Esophagus muscularis mucosa (tissue), 4 donors: ENCODE measurements around the gene PEX26. TPM values are rescaled to one million over a fixed set of nuclear protein-coding genes. Genes with fewer than 3 reads are reported as not detected.

ENCODE experiments used
- DNase-seq: peaks from one replicate; pipeline ENCODE4 v3.0.0-alpha.2; 2017; ENCODE audit errors: extremely low spot score
- H3K27ac ChIP-seq, 4 donors: fragments of 200-600 bp; sonication (generic); replicated peaks in 1 of 4; 1 replicate in 3 of 4; 2 replicates in 1 of 4; pipeline ENCODE4 v1.5.1; 2016 to 2019; ENCODE audit warnings: mild to moderate bottlenecking in 1 of 4
- H3K27me3 ChIP-seq, 4 donors: fragments of 200-600 bp; sonication (generic); one replicate each; pipeline versions ENCODE4 v1.5.1 to v1.6.0; 2016 to 2019
- H3K36me3 ChIP-seq, 4 donors: fragments of 200-600 bp; sonication (generic); one replicate each; pipeline ENCODE4 v1.5.1; 2016 to 2019
- H3K4me1 ChIP-seq, 4 donors: fragments of 200-600 bp; sonication (generic); one replicate each; pipeline ENCODE4 v1.5.1; 2016 to 2019
- H3K4me3 ChIP-seq, 4 donors: fragments of 200-600 bp; sonication (generic); 1 replicate in 2 of 4; 2 replicates in 2 of 4; pipeline ENCODE4 v1.5.1; 2016 to 2019; ENCODE audit warnings: mild to moderate bottlenecking in 4 of 4, moderate library complexity in 1 of 4
- H3K9me3 ChIP-seq, 4 donors: fragments of 200-600 bp; sonication (generic); 1 replicate in 3 of 4; 2 replicates in 1 of 4; pipeline ENCODE4 v1.5.1; 2016 to 2019
- CTCF ChIP-seq, 3 experiments: fragments of 200-600 bp in 2 of 3; fragments of 450-650 bp in 1 of 3; sonication (generic) in 2 of 3; IDR thresholded peaks; one replicate each; pipeline ENCODE4 v1.5.1; 2017 to 2019; ENCODE audit warnings: antibody characterized with exemption in 3 of 3, mild to moderate bottlenecking in 2 of 3, moderate library complexity in 1 of 3
- EP300 ChIP-seq: sonication (generic); formaldehyde crosslinking; IDR thresholded peaks from one replicate; pipeline ENCODE4 v1.6.1; 2017; ENCODE audit warnings: antibody characterized with exemption
- POLR2A ChIP-seq: fragments of 450-650 bp; IDR thresholded peaks from one replicate; pipeline ENCODE4 v1.6.1; 2017; ENCODE audit warnings: antibody characterized with exemption, moderate library complexity, mild to moderate bottlenecking, low read depth
- POLR2AphosphoS5 ChIP-seq, 2 donors: sonication (generic); formaldehyde crosslinking; IDR thresholded peaks; one replicate each; pipeline ENCODE4 v1.6.1; 2017; ENCODE audit warnings: antibody characterized with exemption in 2 of 2
- WGBS: methylation state at CpG from one replicate; pipeline ENCODE4 v1.1.5; 2018; 5-methylcytosine and 5-hydroxymethylcytosine counted together
- intact Hi-C: fragments of 100-400 bp; cut with DNase I; formaldehyde crosslinking; loops from one replicate; pipeline ENCODE4 v1.15.1; 2023
- total RNA-seq, 4 donors: library from RNA; depleted of rRNA; stranded (reverse); fragments of >200 nt; gene quantifications; one replicate each; pipeline versions ENCODE4 v1.1.0 to v1.2.1, GENCODE V29; 2016

Gene PEX26
- total RNA-seq, 4 donors from 2014 or later = 19.7 to 54.2 (median 33.6) TPM

DNA sequence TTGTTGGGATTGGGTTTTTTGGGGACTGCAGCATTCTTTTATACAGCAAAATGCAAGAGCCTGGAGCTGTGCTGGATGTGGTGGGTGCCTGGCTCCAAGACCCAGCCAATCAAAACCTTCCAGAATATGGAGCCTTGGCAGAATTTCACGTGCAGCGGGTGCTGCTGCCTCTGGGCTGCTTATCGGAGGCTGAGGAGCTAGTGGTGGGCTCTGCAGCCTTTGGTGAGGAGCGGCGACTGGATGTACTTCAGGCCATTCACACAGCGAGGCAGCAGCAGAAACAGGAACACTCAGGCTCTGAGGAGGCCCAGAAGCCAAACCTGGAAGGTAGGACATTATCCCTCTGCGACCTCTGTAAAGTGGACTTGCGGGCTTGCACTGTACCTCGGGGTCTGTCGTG lies 5.6 kb downstream of the PEX26 start:
- intact Hi-C loops = no loop called here
- peaks cover 10 to 18% (median 15%) of the 10 kb centered on the region in 4 donors for H3K4me1 ChIP-seq
- H3K27ac ChIP-seq = no peak overlapping the region
- 92% methylated on average over 10 of the region's 10 CpGs for WGBS
- peaks cover 46 to 92% (median 84%) of the 10 kb centered on the region in 4 donors for H3K36me3 ChIP-seq
- H3K4me3 ChIP-seq = no peak overlapping the region
- DNase-seq = no peak
- no peaks in the 10 kb centered on the region for H3K27me3 ChIP-seq
- no peak for TF ChIP-seq POLR2AphosphoS5 (IDR thresholded peaks at IDR 0.05)
- TF ChIP-seq CTCF (IDR thresholded peaks at IDR 0.05) = no peak
- no peak for TF ChIP-seq EP300
- no peak for TF ChIP-seq POLR2A
- H3K9me3 ChIP-seq = no peaks in the 10 kb centered on the region

DNA sequence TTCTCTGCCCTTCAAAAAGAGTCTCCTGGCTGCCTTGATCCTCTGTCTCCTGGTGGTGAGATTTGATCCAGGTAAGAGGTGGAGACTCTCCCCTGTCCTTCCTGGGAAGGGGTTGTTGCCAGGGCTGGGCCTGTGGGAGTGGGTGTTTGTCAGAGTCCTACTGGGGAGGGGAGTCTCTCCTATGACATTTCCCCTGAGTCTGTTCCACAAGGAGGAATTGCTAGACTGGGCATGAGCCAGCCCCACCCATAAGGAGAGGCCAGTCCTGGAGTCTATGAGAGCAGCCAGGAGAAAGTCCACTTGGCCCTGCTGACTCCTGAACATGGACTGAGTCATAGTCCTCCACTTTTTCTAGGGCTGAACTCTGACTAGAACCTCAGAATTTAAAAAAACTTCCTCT lies 7.4 kb downstream of the PEX26 start:
- Histone ChIP-seq H3K27ac (no peak overlapping the region), H3K36me3 (peaks cover 50 to 100% (median 89%) of the 10 kb centered on the region in 4 donors), H3K4me1 (peaks cover 0 to 6% (median 4%) of the 10 kb centered on the region in 4 donors), H3K4me3 (no peak overlapping the region), H3K27me3 (no peaks in the 10 kb centered on the region), H3K9me3 (no peaks in the 10 kb centered on the region)
- DNase-seq = no peak
- no peak for TF ChIP-seq POLR2A
- TF ChIP-seq CTCF (IDR thresholded peaks at IDR 0.05) = no peak
- no peak for TF ChIP-seq EP300
- no peak for TF ChIP-seq POLR2AphosphoS5 (IDR thresholded peaks at IDR 0.05)
- intact Hi-C loops = no loop called here

DNA sequence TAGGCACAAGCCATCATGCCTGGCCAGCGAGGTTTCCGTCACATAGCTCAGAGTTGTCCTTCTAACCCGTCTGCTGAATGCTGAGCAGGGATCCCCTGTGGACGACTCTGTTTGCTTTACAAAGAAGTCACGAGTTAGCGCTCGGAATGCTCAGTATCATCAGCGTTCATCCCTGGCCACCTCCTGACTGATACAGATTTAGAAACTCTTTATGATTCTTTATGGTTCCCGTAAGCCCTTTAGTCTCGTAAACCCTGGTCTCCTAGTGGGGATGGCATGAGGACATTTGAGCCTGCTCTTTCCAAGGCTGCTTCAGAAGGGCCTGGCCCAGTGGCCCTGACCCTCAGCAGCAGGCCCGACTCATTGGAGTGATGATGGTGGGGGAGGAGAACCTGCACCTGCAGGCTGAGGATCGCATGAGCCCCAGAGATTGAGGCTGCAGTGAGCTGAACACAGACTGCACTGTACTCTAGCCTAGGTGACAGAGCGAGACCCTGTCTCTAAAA lies 9.6 kb downstream of the PEX26 start:
- WGBS = 71% methylated on average over 13 of the region's 13 CpGs
- TF ChIP-seq CTCF (IDR thresholded peaks at IDR 0.05) (no peak), EP300 (no peak), POLR2A (no peak), POLR2AphosphoS5 (IDR thresholded peaks at IDR 0.05) (no peak)
- DNase-seq = no peak
- peaks cover 44 to 88% (median 74%) of the 10 kb centered on the region in 4 donors for H3K36me3 ChIP-seq
- H3K4me3 ChIP-seq = no peak overlapping the region
- peaks cover 15 to 18% (median 16%) of the 10 kb centered on the region in 4 donors for H3K4me1 ChIP-seq
- no peak overlapping the region for H3K27ac ChIP-seq
- no peaks in the 10 kb centered on the region for H3K9me3 ChIP-seq
- H3K27me3 ChIP-seq = no peaks in the 10 kb centered on the region
- intact Hi-C loops = no loop called here

DNA sequence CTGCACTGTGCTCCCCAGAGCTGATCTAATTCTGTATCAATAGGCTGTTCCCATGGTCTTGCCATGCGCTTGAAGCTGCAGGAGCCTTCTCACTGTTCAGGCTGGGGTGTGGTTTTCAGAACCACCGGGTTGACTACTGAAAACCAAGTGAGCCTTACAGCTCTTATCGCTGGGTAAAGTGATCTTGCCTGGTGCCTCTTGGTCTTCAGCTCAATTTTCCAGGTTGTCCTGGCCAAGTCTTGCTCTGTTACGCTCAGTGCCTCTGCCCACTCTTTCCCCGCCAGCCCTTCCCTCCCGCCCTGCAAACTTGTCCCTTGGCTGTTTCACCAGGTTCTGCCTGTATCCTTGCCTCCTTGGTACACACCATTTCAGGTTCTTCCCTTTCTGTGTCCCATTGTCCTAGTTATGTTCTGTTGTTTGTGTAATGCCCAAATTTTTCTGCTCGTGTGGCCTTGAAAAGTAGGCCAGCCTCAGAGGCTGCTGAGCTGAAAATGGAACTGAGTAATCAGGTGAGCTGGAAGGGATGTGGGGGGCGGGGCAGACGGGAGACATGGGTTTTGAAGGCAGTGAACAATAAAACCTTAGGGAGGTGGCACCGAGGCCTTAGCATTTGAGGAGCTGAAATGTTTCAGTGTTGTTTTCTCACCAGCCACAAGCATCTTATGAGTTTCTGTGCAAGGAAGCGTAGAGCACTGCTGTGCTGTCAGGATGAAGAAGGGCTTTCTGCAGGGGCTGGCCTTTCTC lies 11.2 kb downstream of the PEX26 start:
- intact Hi-C loops = no loop called here

More for the DNA sequence above, 11.2 kb downstream of the PEX26 start:
- DNase-seq = no peak
- Histone ChIP-seq H3K4me3 (no peak overlapping the region), H3K27me3 (no peaks in the 10 kb centered on the region), H3K4me1 (peaks cover 22 to 34% (median 28%) of the 10 kb centered on the region in 4 donors), H3K36me3 (peaks cover 34 to 72% (median 61%) of the 10 kb centered on the region in 4 donors), H3K9me3 (no peaks in the 10 kb centered on the region), H3K27ac (peak overlapping the region in 1 of 4 donors; percentile 34)
- TF ChIP-seq CTCF (IDR thresholded peaks at IDR 0.05) (no peak), POLR2A (no peak), POLR2AphosphoS5 (IDR thresholded peaks at IDR 0.05) (no peak), EP300 (no peak)
- 87% methylated on average over 9 of the region's 11 CpGs for WGBS
